NCI-H1436 treated with DMSO at 0.1 percent for 48 hours (cell line): ENCODE results near the gene GTF2E1.
"Not testable (repeated sequence)": the region's sequence is repeated elsewhere in the genome, so short reads cannot be mapped to it uniquely, and the experiment has no call there.

ENCODE experiments used
- DNase-seq: peaks from one replicate; lab custom pipeline; 2025; lab: John Stamatoyannopoulos, UW

GTF2E1 gene

GRCh38 chr3:120756061-120756460, 13.5 kb downstream of the GTF2E1 start:
- no peak for DNase-seq

DNA sequence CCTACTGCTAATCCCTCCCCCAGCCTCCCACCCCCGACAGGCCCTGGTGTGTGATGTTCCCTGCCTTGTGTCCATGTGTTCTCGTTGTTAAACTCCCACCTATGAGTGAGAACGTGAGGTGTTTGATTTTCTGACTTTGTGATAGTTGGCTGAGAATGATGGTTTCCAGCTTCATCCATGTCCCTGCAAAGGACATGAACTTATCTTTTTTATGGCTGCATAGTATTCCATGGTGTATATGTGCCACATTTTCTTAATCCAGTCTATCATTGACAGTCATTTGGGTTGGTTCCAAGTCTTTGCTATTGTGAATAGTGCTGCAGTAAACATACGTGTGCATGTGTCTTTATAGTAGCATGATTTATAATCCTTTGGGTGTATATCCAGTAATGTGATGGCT, 16.0 kb downstream of the GTF2E1 start:
- not testable (repeated sequence) for DNase-seq

- no peak for DNase-seq
Measured at GRCh38 chr3:120762615-120763014, 20.1 kb downstream of the GTF2E1 start.

DNA sequence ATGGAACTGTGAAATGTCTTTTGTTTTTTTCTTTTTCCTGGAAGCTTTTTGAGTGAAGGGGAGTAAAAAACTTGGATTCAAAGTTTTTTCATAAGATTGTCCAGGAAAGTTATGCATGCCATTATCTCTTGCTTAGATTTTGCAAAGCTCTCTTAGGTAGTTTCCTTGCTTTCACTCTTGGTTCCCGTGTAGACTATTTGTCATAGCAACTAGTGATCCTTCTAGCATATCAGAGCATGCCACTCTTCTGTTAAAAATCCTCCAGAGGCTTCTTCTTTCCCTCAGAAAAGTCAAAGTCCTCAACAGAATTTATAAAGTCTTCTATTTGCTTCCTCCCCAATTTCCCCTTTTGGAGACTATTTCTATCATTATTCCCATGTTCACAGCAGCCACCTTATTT, 21.1 kb downstream of the GTF2E1 start:
- no peak for DNase-seq

GRCh38 chr3:120764206-120764605, 21.7 kb downstream of the GTF2E1 start:
- DNase-seq: no peak

DNA sequence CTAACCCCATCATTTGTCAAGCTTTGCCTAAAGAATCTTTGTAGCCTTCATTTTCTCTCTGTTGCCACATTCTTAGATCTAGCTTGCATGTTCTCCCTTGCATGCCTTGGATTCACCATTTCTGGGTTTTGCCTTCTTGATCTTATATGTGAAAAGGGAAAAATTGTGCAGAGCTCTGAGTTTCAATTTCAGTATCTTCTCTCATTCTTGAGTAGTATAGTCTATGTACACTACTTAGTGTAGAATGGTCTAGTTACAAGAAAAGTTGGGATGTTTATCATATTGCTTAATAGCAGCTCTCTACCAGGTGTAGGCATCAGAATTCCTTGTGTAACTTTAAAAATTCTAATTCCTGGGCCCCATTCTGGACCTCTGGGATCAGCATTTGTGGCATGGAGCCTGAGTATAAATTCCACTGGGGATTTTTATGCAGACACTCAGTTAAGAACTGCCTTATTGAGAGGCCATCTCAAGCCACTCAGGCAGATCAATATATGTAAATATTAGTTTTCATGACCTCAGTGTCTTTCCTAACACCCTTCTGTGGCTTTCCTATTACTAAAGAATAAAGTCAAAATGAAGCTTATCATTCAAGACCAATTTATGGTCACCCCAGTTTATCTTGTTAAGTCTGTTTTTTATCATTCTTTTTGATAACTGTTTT, 23.4 kb downstream of the GTF2E1 start:
- DNase-seq: no peak

- DNase-seq: no peak
Measured at GRCh38 chr3:120766576-120766975, 24.0 kb downstream of the GTF2E1 start.

GRCh38 chr3:120767106-120767505, 24.6 kb downstream of the GTF2E1 start:
- DNase-seq: no peak

DNA sequence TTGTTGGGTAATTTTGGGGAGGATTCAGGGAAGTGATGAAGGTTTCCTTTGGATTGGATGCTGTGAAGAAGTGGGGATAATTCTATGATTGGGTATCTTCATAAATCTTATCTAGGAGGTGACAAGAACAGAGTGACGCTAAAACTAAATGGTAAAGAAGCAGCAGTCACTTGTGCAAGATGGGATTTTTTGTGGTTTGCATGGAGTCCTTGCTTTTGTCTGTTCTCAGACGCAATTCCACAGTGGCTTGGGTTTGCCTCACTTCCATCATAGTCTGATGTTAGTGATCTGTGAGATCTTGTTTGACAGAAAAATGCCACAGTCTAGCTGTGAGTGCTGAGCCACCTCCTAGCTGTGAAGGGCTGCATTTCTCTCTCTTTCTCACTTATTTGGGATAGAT, 26.9 kb downstream of the GTF2E1 start:
- no peak for DNase-seq

GRCh38 chr3:120770891-120771290, 28.3 kb downstream of the GTF2E1 start:
- DNase-seq: no peak

- DNase-seq: no peak
Measured at GRCh38 chr3:120772081-120772480, 29.5 kb downstream of the GTF2E1 start.

GRCh38 chr3:120773932-120774331, 31.4 kb downstream of the GTF2E1 start:
- no peak for DNase-seq

GRCh38 chr3:120775411-120775810, 32.9 kb downstream of the GTF2E1 start:
- DNase-seq: no peak

- no peak for DNase-seq
Measured at GRCh38 chr3:120778776-120779175, 36.2 kb downstream of the GTF2E1 start.

- no peak for DNase-seq
Measured at GRCh38 chr3:120780977-120781376, 38.4 kb downstream of the GTF2E1 start.

- not testable (repeated sequence) for DNase-seq
Measured at GRCh38 chr3:120785832-120786231, 43.3 kb downstream of the GTF2E1 start.

GRCh38 chr3:120791010-120791409, 48.5 kb downstream of the GTF2E1 start:
- DNase-seq: no peak

DNA sequence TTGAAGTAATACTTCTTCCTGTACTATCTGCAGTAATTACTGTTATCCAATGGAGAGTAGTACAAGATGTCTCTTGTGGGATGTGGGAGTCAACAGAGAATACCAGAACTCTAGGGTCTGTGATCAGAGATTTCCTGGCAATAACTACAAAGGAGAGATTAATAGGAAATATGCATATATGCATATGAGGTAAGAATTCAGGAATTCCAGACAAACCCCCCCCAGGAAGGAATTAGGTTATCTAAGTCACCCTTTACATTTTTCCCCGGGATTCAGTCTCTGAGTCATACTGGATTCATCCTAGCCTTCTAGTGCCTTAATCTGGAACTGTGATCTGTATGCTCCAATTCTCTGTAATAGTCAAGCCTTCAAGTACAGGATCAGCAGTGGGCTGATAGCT, 49.4 kb downstream of the GTF2E1 start:
- DNase-seq: no peak

DNA sequence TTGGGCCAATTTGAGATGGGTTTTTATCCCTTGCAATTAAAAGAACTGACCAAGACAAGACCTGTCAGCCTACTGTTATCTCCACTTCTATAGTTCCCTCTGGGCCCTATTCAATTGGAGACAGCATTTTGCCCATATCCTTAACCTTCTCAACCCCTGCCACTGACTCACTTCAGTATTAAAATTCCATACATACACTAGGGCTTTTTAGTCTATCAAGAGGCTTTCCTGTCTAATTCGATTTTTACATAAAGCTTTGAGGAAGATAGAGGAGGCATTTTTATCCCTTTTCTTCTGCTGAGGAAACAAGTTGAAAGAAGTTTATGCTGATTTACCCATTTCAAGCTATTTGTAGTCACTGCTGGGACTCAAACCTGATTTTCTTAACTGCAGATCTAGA, 51.1 kb downstream of the GTF2E1 start:
- no peak for DNase-seq

DNA sequence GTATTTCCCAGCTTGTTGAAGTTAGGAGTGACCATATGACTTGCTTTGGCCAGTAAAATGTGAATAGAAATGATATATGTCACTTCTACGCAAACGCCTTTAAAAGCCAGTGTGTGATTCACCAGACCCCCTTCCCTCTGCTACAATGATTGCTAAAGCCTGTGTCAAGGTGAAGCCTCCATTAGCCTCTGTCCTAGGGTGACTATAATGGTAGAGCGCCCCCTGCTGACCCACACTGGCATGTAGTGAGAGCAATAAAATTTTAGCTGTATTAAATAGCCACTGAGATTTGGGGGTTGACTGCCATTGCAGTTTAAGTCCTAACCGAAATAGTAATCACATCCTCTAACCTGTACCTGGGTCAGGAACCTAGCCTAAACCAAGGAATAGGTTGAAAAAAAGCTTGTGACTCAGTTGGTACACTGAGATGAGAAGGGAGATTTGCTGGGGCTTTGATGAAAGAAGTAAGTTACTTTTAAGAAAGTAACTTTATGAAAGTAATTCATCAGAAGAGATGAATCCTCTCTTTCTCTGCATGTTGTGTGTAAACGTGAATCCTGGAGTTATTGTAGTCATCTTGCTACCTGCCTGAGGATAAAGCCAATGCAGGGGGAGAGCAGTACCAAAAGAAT, 52.6 kb downstream of the GTF2E1 start:
- peak; percentile 44 for DNase-seq

GRCh38 chr3:120795959-120796358, 53.4 kb downstream of the GTF2E1 start:
- no peak for DNase-seq

DNA sequence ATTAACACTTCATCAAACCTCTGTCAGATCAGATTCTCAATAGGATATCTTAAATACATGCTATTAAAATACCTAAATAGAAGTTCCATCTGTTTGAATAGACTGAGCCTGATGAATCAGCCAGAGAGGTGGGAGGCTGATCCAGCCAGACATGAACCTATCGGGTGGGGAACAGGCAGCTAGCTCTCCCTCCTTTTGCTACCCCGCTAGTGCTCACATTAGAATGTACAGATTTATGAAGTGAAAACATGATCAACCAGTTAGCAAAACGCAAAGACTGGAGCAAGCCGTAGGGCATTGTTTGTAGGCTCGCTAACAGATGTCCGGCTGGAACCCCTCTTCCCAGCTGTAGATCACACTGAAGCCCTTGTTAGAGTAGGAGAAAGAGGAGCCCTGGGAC, 54.4 kb downstream of the GTF2E1 start:
- DNase-seq: no peak

DNA sequence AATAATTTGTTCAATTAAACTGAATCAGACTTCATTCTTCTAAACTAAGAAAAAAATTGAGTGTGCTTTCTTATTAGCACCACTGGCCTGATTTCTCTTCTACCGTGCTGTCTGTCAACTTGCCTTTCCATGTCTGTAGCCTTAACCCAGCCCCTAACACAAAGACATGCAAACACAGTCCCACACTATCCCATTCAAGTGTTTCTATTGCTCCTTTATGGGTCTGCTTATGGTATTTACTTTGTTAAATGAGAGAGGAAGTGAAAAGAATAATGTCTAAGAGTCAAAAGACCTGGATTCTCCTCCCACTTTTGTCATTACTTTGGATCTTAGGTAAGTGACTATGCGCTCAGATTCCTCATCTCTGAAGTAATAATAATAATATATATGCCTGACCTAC, 55.3 kb downstream of the GTF2E1 start:
- peak; percentile 7 for DNase-seq

- DNase-seq: no peak
Measured at GRCh38 chr3:120798346-120798745, 55.8 kb downstream of the GTF2E1 start.
